GM23338 (cell line): ENCODE measurements around the gene PGAP3. TPM values are rescaled to one million over a fixed set of nuclear protein-coding genes. Genes with fewer than 3 reads are reported as not detected.

Source experiments
- ATAC-seq: fragments of 200-7000 bp; cut with Tn5 transposase; 3 replicates; pipeline ENCODE4 v1.9.1; 2020
- DNase-seq: peaks from one replicate; pipeline ENCODE4 v3.0.0-alpha.2; 2015; ENCODE audit warnings: low spot score
- H2AFZ ChIP-seq: fragments of 200-600 bp; sonication (generic); 2 replicates; pipeline ENCODE4 v1.8.0; 2016; ENCODE audit warnings: antibody characterized with exemption, mild to moderate bottlenecking, moderate library complexity
- H3F3A ChIP-seq: fragments of 200-600 bp; sonication (generic); replicated peaks from 2 replicates; pipeline ENCODE4 v1.8.0; 2017; ENCODE audit warnings: antibody characterized with exemption, mixed run types, low read depth
- H3K27ac ChIP-seq: fragments of 200-600 bp; sonication (generic); 2 replicates; pipeline ENCODE4 v1.6.1; 2016; ENCODE audit warnings: low read depth
- H3K27me3 ChIP-seq: fragments of 200-600 bp; sonication (generic); 2 replicates; pipeline ENCODE4 v1.8.0; 2016; ENCODE audit warnings: mild to moderate bottlenecking, mixed run types, moderate library complexity; ENCODE audit not compliant: insufficient read depth
- H3K36me3 ChIP-seq: fragments of 200-600 bp; sonication (generic); 2 replicates; pipeline ENCODE4 v1.8.0; 2016; ENCODE audit warnings: mild to moderate bottlenecking; ENCODE audit not compliant: insufficient read depth
- H3K4me1 ChIP-seq: fragments of 200-600 bp; sonication (generic); 2 replicates; pipeline ENCODE4 v1.8.0; 2016; ENCODE audit warnings: mild to moderate bottlenecking, moderate library complexity; ENCODE audit not compliant: insufficient read depth
- H3K4me2 ChIP-seq: fragments of 200-600 bp; sonication (generic); 2 replicates; pipeline ENCODE4 v1.7.1; 2017; ENCODE audit warnings: mixed run types
- H3K4me3 ChIP-seq: fragments of 200-600 bp; sonication (generic); 2 replicates; pipeline ENCODE4 v1.6.1; 2016; ENCODE audit warnings: mixed run types
- H3K79me2 ChIP-seq: fragments of 200-600 bp; sonication (generic); replicated peaks from 2 replicates; pipeline ENCODE4 v1.8.0; 2017; ENCODE audit warnings: mild to moderate bottlenecking; ENCODE audit not compliant: insufficient read depth
- H3K9me2 ChIP-seq: fragments of 200-600 bp; sonication (generic); 2 replicates; pipeline ENCODE4 v1.8.0; 2017; ENCODE audit not compliant: insufficient read depth
- H4K20me1 ChIP-seq: fragments of 200-600 bp; sonication (generic); replicated peaks from 2 replicates; pipeline ENCODE4 v1.8.0; 2017; ENCODE audit warnings: mild to moderate bottlenecking; ENCODE audit not compliant: insufficient read depth
- H3K27ac Mint-ChIP-seq: 2 replicates; pipeline ENCODE4 v1.8.0; 2020; ENCODE audit warnings: inconsistent platforms, mild to moderate bottlenecking, moderate library complexity, mixed read lengths
- H3K27me3 Mint-ChIP-seq: 3 replicates; pipeline ENCODE4 v1.8.0; 2022; ENCODE audit warnings: low read depth, mild to moderate bottlenecking, moderate library complexity, mixed read lengths, inconsistent platforms; ENCODE audit not compliant: insufficient read depth, poor library complexity
- H3K36me3 Mint-ChIP-seq: 3 replicates; pipeline ENCODE4 v1.8.0; 2021; ENCODE audit warnings: low read depth, mild to moderate bottlenecking, inconsistent platforms, moderate library complexity, mixed read lengths
- H3K4me1 Mint-ChIP-seq: 3 replicates; pipeline ENCODE4 v1.8.0; 2020; ENCODE audit warnings: mild to moderate bottlenecking, inconsistent platforms, mixed read lengths
- H3K4me3 Mint-ChIP-seq: 3 replicates; pipeline ENCODE4 v1.8.0; 2021; ENCODE audit warnings: moderate library complexity, mild to moderate bottlenecking, inconsistent platforms, mixed read lengths
- H3K9me3 Mint-ChIP-seq: 3 replicates; pipeline ENCODE4 v1.8.0; 2020; ENCODE audit warnings: moderate library complexity, mild to moderate bottlenecking, inconsistent platforms, mixed read lengths
- CREB1 ChIP-seq: fragments of 250-450 bp; sonication (Bioruptor Pico); IDR thresholded peaks from 2 replicates; pipeline ENCODE4 v1.5.0; 2020; ENCODE audit warnings: low read depth, mild to moderate bottlenecking, moderate library complexity
- EZH2 ChIP-seq: fragments of 200-600 bp; sonication (generic); IDR thresholded peaks from one replicate; pipeline ENCODE4 v1.8.0; 2017; ENCODE audit warnings: antibody characterized with exemption, mild to moderate bottlenecking, low read depth; ENCODE audit not compliant: unreplicated experiment
- EZH2phosphoT487 ChIP-seq: fragments of 200-600 bp; sonication (generic); IDR thresholded peaks from one replicate; pipeline ENCODE4 v1.8.1; 2018; ENCODE audit warnings: antibody characterized with exemption; ENCODE audit not compliant: unreplicated experiment
- JUNB ChIP-seq: IDR thresholded peaks from one replicate; pipeline ENCODE4 v1.6.1; 2016; ENCODE audit warnings: antibody characterized with exemption; ENCODE audit not compliant: unreplicated experiment
- NANOG ChIP-seq: IDR thresholded peaks from 2 replicates; pipeline ENCODE4 v1.6.1; 2016; ENCODE audit warnings: antibody characterized with exemption, borderline replicate concordance
- POLR2AphosphoS5 ChIP-seq: IDR thresholded peaks from 2 replicates; pipeline ENCODE4 v1.6.1; 2016; ENCODE audit warnings: antibody characterized with exemption, low read depth
- STAT1 ChIP-seq: IDR thresholded peaks from one replicate; pipeline ENCODE4 v1.6.1; 2016; ENCODE audit warnings: antibody characterized with exemption; ENCODE audit not compliant: unreplicated experiment
- ZNF114 ChIP-seq: fragments of 250-450 bp; sonication (Bioruptor Pico); IDR thresholded peaks from 2 replicates; pipeline ENCODE4 v1.5.0; 2020; ENCODE audit warnings: mild to moderate bottlenecking, moderate library complexity
- ZNF331 ChIP-seq: fragments of 250-450 bp; sonication (Bioruptor Pico); IDR thresholded peaks from 2 replicates; pipeline ENCODE4 v1.5.0; 2020; ENCODE audit warnings: low read depth, mild to moderate bottlenecking, moderate library complexity
- polyA plus RNA-seq: library from polyadenylated mRNA; unstranded; fragments of >200 nt; fragmentation: Nextera tagmentation; extraction: Ambion mirVana; gene quantifications from 2 replicates; pipeline ENCODE4 v1.2.1, GENCODE V29; 2016
- total RNA-seq: library from RNA; depleted of rRNA; stranded (reverse); fragments of >200 nt; shearing (Covaris generic); gene quantifications from 2 replicates; pipeline ENCODE4 v1.2.3, GENCODE V29; 2014
- TF ChIP-seq, protein P1 (sequence below): IDR thresholded peaks from 2 replicates; pipeline ENCODE4 v1.6.1; 2016; ENCODE audit warnings: antibody characterized with exemption
- TF ChIP-seq, protein P2 (sequence below): fragments of 250-450 bp; sonication (Bioruptor Pico); IDR thresholded peaks from 2 replicates; pipeline ENCODE4 v1.5.0; 2020; ENCODE audit warnings: mild to moderate bottlenecking, moderate library complexity
- TF ChIP-seq, protein P3 (sequence below): IDR thresholded peaks from one replicate; pipeline ENCODE4 v1.6.1; 2018; ENCODE audit warnings: antibody characterized with exemption; ENCODE audit not compliant: unreplicated experiment
- TF ChIP-seq, protein P4 (sequence below), 2 experiments: fragments of 200-600 bp in 1 of 2; sonication (generic) in 1 of 2; conservative IDR thresholded peaks; 2 replicates each; pipeline versions ENCODE4 v1.5.1 to v1.6.1; 2016 to 2017; ENCODE audit warnings: antibody characterized with exemption in 2 of 2, low read depth in 2 of 2, mild to moderate bottlenecking in 2 of 2, moderate library complexity in 1 of 2

Gene PGAP3
- total and polyA plus RNA-seq, 2 experiments from 2014 or later = 7.0 to 10.7 TPM

DNA sequence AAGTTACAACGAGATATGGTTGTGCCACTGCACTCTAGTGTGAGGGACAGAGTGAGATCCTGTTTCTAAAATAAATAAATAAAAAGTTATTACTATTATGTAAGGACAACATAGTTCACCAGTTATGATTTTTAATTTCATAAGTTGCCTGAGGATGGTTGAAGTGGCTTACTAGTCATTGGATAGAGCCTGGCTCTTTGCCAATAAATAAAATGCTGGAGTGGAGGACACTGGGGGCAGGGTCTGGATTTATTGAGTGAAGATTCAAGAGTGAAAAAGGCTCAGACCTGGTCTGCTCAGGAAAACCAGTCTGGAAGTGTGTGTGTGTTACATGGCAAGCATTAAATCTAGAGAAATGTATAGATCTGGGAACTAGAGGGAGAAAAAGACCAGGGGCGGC, 48.8 kb downstream of the PGAP3 start:
- H3K27ac ChIP-seq = no peak overlapping the region
- peaks cover 56% of the 10 kb centered on the region for H3K4me1 ChIP-seq
- Mint-ChIP-seq H3K9me3 (no peaks in the 10 kb centered on the region), H3K36me3 (no peaks in the 10 kb centered on the region; the same call in 2 of the 3 replicates), H3K27ac (no peak overlapping the region; the same call in 1 of the 2 replicates), H3K4me1 (peaks cover 73% of the 10 kb centered on the region), H3K4me3 (peak overlapping the region; percentile 15; the same call in 1 of the 3 replicates), H3K27me3 (peaks cover 19% of the 10 kb centered on the region)
- H4K20me1 ChIP-seq = peaks cover 20% of the 10 kb centered on the region
- no peak overlapping the region for H3K4me3 ChIP-seq
- DNase-seq (no peak), ATAC-seq (no peak)
- 0 out of 2 replicates have a peak overlapping the region, but pooled peaks have one; percentile 20 for H3K4me2 ChIP-seq
- H3K79me2 ChIP-seq = peaks cover 60% of the 10 kb centered on the region
- H3K27me3 ChIP-seq = no peaks in the 10 kb centered on the region
- peaks cover 25% of the 10 kb centered on the region; the same call in 1 of the 2 replicates for H3F3A ChIP-seq
- no peaks in the 10 kb centered on the region for H3K36me3 ChIP-seq
- no peaks in the 10 kb centered on the region for H3K9me2 ChIP-seq
- no peak for TF ChIP-seq EZH2phosphoT487
- TF ChIP-seq, protein P1, sequence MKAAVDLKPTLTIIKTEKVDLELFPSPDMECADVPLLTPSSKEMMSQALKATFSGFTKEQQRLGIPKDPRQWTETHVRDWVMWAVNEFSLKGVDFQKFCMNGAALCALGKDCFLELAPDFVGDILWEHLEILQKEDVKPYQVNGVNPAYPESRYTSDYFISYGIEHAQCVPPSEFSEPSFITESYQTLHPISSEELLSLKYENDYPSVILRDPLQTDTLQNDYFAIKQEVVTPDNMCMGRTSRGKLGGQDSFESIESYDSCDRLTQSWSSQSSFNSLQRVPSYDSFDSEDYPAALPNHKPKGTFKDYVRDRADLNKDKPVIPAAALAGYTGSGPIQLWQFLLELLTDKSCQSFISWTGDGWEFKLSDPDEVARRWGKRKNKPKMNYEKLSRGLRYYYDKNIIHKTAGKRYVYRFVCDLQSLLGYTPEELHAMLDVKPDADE = no peak
- no peak for TF ChIP-seq ZNF114 (CRISPR knock-in tag)
- TF ChIP-seq JUNB = no peak
- TF ChIP-seq ZNF331 (CRISPR knock-in tag) = no peak
- no peak for TF ChIP-seq STAT1
- no peak for TF ChIP-seq NANOG
- TF ChIP-seq, protein P2, sequence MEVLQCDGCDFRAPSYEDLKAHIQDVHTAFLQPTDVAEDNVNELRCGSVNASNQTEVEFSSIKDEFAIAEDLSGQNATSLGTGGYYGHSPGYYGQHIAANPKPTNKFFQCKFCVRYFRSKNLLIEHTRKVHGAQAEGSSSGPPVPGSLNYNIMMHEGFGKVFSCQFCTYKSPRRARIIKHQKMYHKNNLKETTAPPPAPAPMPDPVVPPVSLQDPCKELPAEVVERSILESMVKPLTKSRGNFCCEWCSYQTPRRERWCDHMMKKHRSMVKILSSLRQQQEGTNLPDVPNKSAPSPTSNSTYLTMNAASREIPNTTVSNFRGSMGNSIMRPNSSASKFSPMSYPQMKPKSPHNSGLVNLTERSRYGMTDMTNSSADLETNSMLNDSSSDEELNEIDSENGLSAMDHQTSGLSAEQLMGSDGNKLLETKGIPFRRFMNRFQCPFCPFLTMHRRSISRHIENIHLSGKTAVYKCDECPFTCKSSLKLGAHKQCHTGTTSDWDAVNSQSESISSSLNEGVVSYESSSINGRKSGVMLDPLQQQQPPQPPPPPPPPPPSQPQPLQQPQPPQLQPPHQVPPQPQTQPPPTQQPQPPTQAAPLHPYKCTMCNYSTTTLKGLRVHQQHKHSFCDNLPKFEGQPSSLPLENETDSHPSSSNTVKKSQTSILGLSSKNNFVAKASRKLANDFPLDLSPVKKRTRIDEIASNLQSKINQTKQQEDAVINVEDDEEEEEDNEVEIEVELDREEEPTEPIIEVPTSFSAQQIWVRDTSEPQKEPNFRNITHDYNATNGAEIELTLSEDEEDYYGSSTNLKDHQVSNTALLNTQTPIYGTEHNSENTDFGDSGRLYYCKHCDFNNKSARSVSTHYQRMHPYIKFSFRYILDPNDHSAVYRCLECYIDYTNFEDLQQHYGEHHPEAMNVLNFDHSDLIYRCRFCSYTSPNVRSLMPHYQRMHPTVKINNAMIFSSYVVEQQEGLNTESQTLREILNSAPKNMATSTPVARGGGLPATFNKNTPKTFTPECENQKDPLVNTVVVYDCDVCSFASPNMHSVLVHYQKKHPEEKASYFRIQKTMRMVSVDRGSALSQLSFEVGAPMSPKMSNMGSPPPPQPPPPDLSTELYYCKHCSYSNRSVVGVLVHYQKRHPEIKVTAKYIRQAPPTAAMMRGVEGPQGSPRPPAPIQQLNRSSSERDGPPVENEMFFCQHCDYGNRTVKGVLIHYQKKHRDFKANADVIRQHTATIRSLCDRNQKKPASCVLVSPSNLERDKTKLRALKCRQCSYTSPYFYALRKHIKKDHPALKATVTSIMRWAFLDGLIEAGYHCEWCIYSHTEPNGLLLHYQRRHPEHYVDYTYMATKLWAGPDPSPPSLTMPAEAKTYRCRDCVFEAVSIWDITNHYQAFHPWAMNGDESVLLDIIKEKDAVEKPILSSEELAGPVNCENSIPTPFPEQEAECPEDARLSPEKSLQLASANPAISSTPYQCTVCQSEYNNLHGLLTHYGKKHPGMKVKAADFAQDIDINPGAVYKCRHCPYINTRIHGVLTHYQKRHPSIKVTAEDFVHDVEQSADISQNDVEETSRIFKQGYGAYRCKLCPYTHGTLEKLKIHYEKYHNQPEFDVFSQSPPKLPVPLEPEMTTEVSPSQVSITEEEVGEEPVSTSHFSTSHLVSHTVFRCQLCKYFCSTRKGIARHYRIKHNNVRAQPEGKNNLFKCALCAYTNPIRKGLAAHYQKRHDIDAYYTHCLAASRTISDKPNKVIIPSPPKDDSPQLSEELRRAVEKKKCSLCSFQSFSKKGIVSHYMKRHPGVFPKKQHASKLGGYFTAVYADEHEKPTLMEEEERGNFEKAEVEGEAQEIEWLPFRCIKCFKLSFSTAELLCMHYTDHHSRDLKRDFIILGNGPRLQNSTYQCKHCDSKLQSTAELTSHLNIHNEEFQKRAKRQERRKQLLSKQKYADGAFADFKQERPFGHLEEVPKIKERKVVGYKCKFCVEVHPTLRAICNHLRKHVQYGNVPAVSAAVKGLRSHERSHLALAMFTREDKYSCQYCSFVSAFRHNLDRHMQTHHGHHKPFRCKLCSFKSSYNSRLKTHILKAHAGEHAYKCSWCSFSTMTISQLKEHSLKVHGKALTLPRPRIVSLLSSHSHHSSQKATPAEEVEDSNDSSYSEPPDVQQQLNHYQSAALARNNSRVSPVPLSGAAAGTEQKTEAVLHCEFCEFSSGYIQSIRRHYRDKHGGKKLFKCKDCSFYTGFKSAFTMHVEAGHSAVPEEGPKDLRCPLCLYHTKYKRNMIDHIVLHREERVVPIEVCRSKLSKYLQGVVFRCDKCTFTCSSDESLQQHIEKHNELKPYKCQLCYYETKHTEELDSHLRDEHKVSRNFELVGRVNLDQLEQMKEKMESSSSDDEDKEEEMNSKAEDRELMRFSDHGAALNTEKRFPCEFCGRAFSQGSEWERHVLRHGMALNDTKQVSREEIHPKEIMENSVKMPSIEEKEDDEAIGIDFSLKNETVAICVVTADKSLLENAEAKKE (CRISPR knock-in tag) = no peak
- TF ChIP-seq, protein P3, sequence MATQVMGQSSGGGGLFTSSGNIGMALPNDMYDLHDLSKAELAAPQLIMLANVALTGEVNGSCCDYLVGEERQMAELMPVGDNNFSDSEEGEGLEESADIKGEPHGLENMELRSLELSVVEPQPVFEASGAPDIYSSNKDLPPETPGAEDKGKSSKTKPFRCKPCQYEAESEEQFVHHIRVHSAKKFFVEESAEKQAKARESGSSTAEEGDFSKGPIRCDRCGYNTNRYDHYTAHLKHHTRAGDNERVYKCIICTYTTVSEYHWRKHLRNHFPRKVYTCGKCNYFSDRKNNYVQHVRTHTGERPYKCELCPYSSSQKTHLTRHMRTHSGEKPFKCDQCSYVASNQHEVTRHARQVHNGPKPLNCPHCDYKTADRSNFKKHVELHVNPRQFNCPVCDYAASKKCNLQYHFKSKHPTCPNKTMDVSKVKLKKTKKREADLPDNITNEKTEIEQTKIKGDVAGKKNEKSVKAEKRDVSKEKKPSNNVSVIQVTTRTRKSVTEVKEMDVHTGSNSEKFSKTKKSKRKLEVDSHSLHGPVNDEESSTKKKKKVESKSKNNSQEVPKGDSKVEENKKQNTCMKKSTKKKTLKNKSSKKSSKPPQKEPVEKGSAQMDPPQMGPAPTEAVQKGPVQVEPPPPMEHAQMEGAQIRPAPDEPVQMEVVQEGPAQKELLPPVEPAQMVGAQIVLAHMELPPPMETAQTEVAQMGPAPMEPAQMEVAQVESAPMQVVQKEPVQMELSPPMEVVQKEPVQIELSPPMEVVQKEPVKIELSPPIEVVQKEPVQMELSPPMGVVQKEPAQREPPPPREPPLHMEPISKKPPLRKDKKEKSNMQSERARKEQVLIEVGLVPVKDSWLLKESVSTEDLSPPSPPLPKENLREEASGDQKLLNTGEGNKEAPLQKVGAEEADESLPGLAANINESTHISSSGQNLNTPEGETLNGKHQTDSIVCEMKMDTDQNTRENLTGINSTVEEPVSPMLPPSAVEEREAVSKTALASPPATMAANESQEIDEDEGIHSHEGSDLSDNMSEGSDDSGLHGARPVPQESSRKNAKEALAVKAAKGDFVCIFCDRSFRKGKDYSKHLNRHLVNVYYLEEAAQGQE = no peak
- TF ChIP-seq POLR2AphosphoS5 = no peak
- TF ChIP-seq, protein P4, sequence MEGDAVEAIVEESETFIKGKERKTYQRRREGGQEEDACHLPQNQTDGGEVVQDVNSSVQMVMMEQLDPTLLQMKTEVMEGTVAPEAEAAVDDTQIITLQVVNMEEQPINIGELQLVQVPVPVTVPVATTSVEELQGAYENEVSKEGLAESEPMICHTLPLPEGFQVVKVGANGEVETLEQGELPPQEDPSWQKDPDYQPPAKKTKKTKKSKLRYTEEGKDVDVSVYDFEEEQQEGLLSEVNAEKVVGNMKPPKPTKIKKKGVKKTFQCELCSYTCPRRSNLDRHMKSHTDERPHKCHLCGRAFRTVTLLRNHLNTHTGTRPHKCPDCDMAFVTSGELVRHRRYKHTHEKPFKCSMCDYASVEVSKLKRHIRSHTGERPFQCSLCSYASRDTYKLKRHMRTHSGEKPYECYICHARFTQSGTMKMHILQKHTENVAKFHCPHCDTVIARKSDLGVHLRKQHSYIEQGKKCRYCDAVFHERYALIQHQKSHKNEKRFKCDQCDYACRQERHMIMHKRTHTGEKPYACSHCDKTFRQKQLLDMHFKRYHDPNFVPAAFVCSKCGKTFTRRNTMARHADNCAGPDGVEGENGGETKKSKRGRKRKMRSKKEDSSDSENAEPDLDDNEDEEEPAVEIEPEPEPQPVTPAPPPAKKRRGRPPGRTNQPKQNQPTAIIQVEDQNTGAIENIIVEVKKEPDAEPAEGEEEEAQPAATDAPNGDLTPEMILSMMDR (conservative IDR thresholded peaks at IDR 0.05; ENCODE audit: low read depth in 2 of 2) = no peak
- no peak for TF ChIP-seq CREB1 (CRISPR knock-in tag)
- no peak for TF ChIP-seq EZH2
- no peak overlapping the region for H2AFZ ChIP-seq
